ENCODE measurements around the gene RNF10.

RNF10 gene

DNA sequence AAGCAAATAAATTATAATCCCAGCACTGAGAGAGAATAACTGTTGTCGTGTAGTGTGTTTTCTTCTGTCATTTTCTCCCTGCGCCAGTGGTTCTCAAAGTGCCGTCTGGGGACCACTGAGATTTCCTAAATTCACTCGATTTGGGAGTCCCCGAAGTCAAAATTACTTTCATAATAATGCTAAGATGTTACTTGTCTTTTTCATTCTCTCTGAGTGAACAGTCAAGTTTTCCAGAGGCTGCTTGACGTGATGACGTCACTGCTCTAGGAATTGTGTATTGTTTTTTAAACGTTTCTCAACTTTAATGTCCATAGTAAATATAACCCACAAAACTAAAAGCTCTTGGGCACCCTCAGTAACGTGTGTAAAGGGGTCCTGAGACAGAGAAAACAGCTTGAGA, 47.8 kb downstream of the RNF10 start:
- TF ChIP-seq, protein P1, sequence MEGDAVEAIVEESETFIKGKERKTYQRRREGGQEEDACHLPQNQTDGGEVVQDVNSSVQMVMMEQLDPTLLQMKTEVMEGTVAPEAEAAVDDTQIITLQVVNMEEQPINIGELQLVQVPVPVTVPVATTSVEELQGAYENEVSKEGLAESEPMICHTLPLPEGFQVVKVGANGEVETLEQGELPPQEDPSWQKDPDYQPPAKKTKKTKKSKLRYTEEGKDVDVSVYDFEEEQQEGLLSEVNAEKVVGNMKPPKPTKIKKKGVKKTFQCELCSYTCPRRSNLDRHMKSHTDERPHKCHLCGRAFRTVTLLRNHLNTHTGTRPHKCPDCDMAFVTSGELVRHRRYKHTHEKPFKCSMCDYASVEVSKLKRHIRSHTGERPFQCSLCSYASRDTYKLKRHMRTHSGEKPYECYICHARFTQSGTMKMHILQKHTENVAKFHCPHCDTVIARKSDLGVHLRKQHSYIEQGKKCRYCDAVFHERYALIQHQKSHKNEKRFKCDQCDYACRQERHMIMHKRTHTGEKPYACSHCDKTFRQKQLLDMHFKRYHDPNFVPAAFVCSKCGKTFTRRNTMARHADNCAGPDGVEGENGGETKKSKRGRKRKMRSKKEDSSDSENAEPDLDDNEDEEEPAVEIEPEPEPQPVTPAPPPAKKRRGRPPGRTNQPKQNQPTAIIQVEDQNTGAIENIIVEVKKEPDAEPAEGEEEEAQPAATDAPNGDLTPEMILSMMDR (IDR thresholded peaks at IDR 0.05; ENCODE audit: low read length): no peak
- no peak for TF ChIP-seq EZH2 (IDR thresholded peaks at IDR 0.05; ENCODE audit: borderline replicate concordance, low read length)
- Histone ChIP-seq H3K4me3 (ENCODE audit: low read depth, low read length, poor library complexity, severe bottlenecking) (peak overlapping the region; percentile 87), H3K9me3 (ENCODE audit: low read length) (no peaks in the 10 kb centered on the region)

DNA sequence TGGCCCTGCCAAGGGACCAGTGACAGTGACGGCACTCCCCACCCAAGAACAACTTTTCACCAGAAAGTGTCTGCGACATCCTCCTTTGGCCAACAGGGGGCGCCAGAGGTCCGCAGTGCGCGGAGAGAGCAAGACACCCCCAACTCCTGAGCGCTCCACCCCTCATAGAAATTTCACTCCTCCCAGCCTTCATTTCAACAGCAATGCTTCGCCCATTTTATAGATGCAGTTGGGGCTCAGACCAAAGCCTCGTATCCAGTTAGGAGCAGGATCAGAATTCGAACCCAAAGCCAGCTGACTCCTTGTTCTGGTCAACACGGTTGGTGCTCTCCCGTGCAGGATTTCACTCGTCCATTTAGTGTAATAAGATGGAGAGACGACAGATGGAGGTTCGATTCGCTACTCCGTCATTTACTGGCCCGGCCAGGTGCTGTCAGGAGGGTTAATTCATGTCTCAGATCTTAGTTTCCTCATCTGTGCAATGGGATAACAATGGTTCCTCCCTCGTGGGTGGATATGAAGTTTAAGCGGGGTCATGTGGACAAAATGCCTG, 49.4 kb downstream of the RNF10 start:
- H3K9ac ChIP-seq (ENCODE audit: low read length): no peak overlapping the region; the same call in 1 of the 2 replicates
- no peak overlapping the region for H3K27ac ChIP-seq (ENCODE audit: low read depth, low read length, poor library complexity, severe bottlenecking)
- H3F3A ChIP-seq (ENCODE audit: insufficient read depth, low read length): no peaks in the 10 kb centered on the region
- peaks cover 3% of the 10 kb centered on the region; the same call in 1 of the 2 replicates for H3K27me3 ChIP-seq (ENCODE audit: insufficient read depth, low read length)
- peak overlapping the region; percentile 44 for H3K4me3 ChIP-seq (ENCODE audit: low read depth, low read length, poor library complexity, severe bottlenecking)
- H3K4me1 ChIP-seq (ENCODE audit: insufficient read depth, low read length, severe bottlenecking): peaks cover 36% of the 10 kb centered on the region
- H3K9me3 ChIP-seq (ENCODE audit: low read length): no peaks in the 10 kb centered on the region
- no peaks in the 10 kb centered on the region for H3K9me2 ChIP-seq (ENCODE audit: low read depth, low read length)
- no peak overlapping the region for H2AFZ ChIP-seq (ENCODE audit: low read length)
- peak overlapping the region; percentile 67 for H3K4me2 ChIP-seq (ENCODE audit: low read length)
- H4K20me1 ChIP-seq (ENCODE audit: insufficient read depth, low read length): no peaks in the 10 kb centered on the region
- TF ChIP-seq EZH2 (IDR thresholded peaks at IDR 0.05; ENCODE audit: borderline replicate concordance, low read length): no peak
- TF ChIP-seq, protein P1 (IDR thresholded peaks at IDR 0.05; ENCODE audit: low read length): peak; percentile 92
- H3K36me3 ChIP-seq (ENCODE audit: insufficient read depth, low read length): peaks cover 17% of the 10 kb centered on the region
- 0 out of 2 replicates have a peak, but pooled peaks cover 6% of the 10 kb centered on the region for H3K79me2 ChIP-seq (ENCODE audit: insufficient read depth, low read length)

More for the DNA sequence above, 47.8 kb downstream of the RNF10 start:
- H3K9ac ChIP-seq (ENCODE audit: low read length): peak overlapping the region; percentile 81
- peak overlapping the region; percentile 94 for H2AFZ ChIP-seq (ENCODE audit: low read length)
- peaks cover 3% of the 10 kb centered on the region; the same call in 1 of the 2 replicates for H3K27me3 ChIP-seq (ENCODE audit: insufficient read depth, low read length)
- H3K79me2 ChIP-seq (ENCODE audit: insufficient read depth, low read length): 0 out of 2 replicates have a peak, but pooled peaks cover 6% of the 10 kb centered on the region
- peak overlapping the region; percentile 27 for H3K27ac ChIP-seq (ENCODE audit: low read depth, low read length, poor library complexity, severe bottlenecking)
- no peaks in the 10 kb centered on the region for H4K20me1 ChIP-seq (ENCODE audit: insufficient read depth, low read length)
- H3F3A ChIP-seq (ENCODE audit: insufficient read depth, low read length): no peaks in the 10 kb centered on the region
- peaks cover 36% of the 10 kb centered on the region for H3K4me1 ChIP-seq (ENCODE audit: insufficient read depth, low read length, severe bottlenecking)
- H3K9me2 ChIP-seq (ENCODE audit: low read depth, low read length): no peaks in the 10 kb centered on the region
- peaks cover 33% of the 10 kb centered on the region for H3K36me3 ChIP-seq (ENCODE audit: insufficient read depth, low read length)
- peak overlapping the region; percentile 97 for H3K4me2 ChIP-seq (ENCODE audit: low read length)

DNA sequence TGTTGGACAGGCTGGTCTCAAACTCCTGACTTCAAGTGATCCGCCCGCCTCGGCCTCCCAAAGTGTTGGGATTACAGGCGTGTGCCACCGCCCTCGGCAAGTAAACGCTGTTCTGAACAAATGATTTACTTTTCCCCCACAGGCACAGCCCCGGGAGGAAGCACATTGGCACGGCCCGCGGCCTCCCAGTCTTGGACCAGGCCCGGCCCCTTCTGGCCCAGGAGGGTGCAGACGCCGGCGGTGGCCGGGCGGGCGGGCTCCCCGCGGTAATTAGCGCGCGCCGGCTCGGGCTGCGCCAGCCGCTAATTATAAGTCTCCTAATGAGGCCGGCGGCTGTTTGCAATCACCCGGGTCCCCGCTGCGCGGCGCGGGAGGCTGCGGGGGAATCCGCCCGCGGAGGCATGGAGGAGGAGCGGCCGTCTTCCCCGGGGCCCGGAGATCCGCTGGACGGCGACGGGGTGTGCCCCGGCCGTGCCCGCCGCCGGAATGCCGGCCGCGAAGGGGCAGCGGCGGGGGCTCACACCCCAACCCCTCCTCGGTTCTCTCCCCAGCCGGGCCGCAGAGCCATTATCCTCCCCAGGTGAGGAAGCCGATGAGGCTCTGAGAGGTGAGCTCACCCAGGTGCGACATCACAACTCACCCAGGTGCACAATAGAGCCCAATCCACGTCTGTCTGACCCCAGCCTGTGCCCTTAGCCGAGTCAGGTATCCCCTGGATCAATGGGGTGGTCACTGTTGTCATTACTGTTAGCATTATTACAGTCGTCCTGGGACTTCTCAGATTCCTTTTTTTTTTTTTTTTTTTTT, 50.4 kb downstream of the RNF10 start:
- H2AFZ ChIP-seq (ENCODE audit: low read length): no peak overlapping the region

More for the DNA sequence above, 50.4 kb downstream of the RNF10 start:
- H4K20me1 ChIP-seq (ENCODE audit: insufficient read depth, low read length): no peaks in the 10 kb centered on the region
- no peak for TF ChIP-seq EZH2 (IDR thresholded peaks at IDR 0.05; ENCODE audit: borderline replicate concordance, low read length)
- TF ChIP-seq, protein P1 (IDR thresholded peaks at IDR 0.05; ENCODE audit: low read length): peak; percentile 36
- 0 out of 2 replicates have a peak, but pooled peaks cover 6% of the 10 kb centered on the region for H3K79me2 ChIP-seq (ENCODE audit: insufficient read depth, low read length)
- no peaks in the 10 kb centered on the region for H3K9me2 ChIP-seq (ENCODE audit: low read depth, low read length)
- H3K4me2 ChIP-seq (ENCODE audit: low read length): peak overlapping the region; percentile 67
- H3K4me1 ChIP-seq (ENCODE audit: insufficient read depth, low read length, severe bottlenecking): peaks cover 36% of the 10 kb centered on the region
- no peak overlapping the region for H3K27ac ChIP-seq (ENCODE audit: low read depth, low read length, poor library complexity, severe bottlenecking)
- H3K9ac ChIP-seq (ENCODE audit: low read length): peak overlapping the region; percentile 33; the same call in 1 of the 2 replicates
- no peaks in the 10 kb centered on the region for H3K9me3 ChIP-seq (ENCODE audit: low read length)
- H3K4me3 ChIP-seq (ENCODE audit: low read depth, low read length, poor library complexity, severe bottlenecking): peak overlapping the region; percentile 44
- no peaks in the 10 kb centered on the region for H3F3A ChIP-seq (ENCODE audit: insufficient read depth, low read length)
- H3K36me3 ChIP-seq (ENCODE audit: insufficient read depth, low read length): peaks cover 7% of the 10 kb centered on the region
- H3K27me3 ChIP-seq (ENCODE audit: insufficient read depth, low read length): peaks cover 3% of the 10 kb centered on the region; the same call in 1 of the 2 replicates

Measured in OCI-LY1 (cell line).